ENCODE measurements around the gene MECP2.

GRCh38 chrX:154030715-154031305 is 66.7 kb downstream of the MECP2 start:
- TF ChIP-seq CTCF (IDR thresholded peaks at IDR 0.05) (no peak), POLR2AphosphoS5 (IDR thresholded peaks at IDR 0.05) (no peak), POLR2A (IDR thresholded peaks at IDR 0.05; ENCODE audit: low read depth) (no peak), EP300 (IDR thresholded peaks at IDR 0.05) (no peak)

All from esophagus muscularis mucosa (tissue), 4 donors.